Gastrocnemius medialis (tissue), 4 donors: Measurements from ENCODE around the gene ITPR2.

Experiments used
- CTCF ChIP-seq, 5 experiments: fragments of 450-650 bp in 3 of 5; fragments of 200-600 bp in 2 of 5; sonication (generic) in 2 of 5; IDR thresholded peaks in 4 of 5; conservative IDR thresholded peaks in 1 of 5; 1 replicate in 4 of 5; 2 replicates in 1 of 5; pipeline ENCODE4 v1.5.1; 2016 to 2019; ENCODE audit warnings: antibody characterized with exemption in 5 of 5, mild to moderate bottlenecking in 3 of 5, moderate library complexity in 3 of 5
- POLR2A ChIP-seq, 2 donors: fragments of 450-650 bp; IDR thresholded peaks; one replicate each; pipeline ENCODE4 v1.6.1; 2017; ENCODE audit warnings: antibody characterized with exemption in 2 of 2, mild to moderate bottlenecking in 2 of 2, moderate library complexity in 2 of 2

- TF ChIP-seq CTCF (IDR thresholded peaks at IDR 0.05 in 4 of 5, conservative IDR thresholded peaks at IDR 0.05 in 1 of 5) (no peak), POLR2A (IDR thresholded peaks at IDR 0.05) (no peak)
Observed at GRCh38 chr12:26617513-26617912, 215.5 kb downstream of the ITPR2 start.
